ENCODE data around the gene PCDHA12. TPM values are rescaled to one million over a fixed set of nuclear protein-coding genes. Genes with fewer than 3 reads are reported as not detected.
"Not testable (repeated sequence)": the region's sequence is repeated elsewhere in the genome, so short reads cannot be mapped to it uniquely, and the experiment has no call there.

Gene PCDHA12
- total and polyA plus RNA-seq, 9 donors = 0.04 to 1.3 (median 0.38) TPM

DNA sequence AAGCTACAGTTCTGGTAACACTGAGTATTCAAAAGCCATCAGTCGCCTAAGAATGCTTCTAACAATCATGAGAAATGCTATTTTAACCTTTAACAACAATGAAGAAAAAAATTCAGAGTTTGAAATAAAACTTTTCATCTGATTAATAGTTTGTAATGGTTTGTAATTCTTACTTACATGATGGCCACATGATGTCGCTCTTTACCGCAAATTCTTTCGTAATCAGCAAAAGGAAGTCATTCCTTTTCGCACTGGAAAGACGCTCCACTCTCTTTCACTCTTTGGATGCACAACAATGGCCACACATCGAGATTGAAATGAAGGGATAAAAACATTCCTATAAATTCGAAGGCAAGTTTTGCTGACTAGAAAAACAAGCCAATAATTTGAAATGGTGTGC is 41.1 kb upstream of the PCDHA12 start, which contains the start of gene PCDHA7:
Gene PCDHA7, plus strand, starts transcription at position 277 of the 400 bp plus-strand sequence. Its CDS starts 115 bp downstream, at position 392.
- Histone ChIP-seq H3K9me3 (peaks cover 0 to 21% of the 10 kb centered on the region in 2 donors), H3K27me3 (no peaks in the 10 kb centered on the region), H3K4me1 (ENCODE audit: insufficient read depth) (no peaks in the 10 kb centered on the region), H3K4me3 (no peak within 1 kb of the TSS), H3K36me3 (no peaks in the 10 kb centered on the region), H3K27ac (no peak within 1 kb of the TSS)
- DNase-seq = no peak
- intact Hi-C loops (cut with DNase I) = no loop called here
- TF ChIP-seq POLR2A (IDR thresholded peaks at IDR 0.05) (no peak), EP300 (IDR thresholded peaks at IDR 0.05) (no peak)
- TF ChIP-seq, protein P1, sequence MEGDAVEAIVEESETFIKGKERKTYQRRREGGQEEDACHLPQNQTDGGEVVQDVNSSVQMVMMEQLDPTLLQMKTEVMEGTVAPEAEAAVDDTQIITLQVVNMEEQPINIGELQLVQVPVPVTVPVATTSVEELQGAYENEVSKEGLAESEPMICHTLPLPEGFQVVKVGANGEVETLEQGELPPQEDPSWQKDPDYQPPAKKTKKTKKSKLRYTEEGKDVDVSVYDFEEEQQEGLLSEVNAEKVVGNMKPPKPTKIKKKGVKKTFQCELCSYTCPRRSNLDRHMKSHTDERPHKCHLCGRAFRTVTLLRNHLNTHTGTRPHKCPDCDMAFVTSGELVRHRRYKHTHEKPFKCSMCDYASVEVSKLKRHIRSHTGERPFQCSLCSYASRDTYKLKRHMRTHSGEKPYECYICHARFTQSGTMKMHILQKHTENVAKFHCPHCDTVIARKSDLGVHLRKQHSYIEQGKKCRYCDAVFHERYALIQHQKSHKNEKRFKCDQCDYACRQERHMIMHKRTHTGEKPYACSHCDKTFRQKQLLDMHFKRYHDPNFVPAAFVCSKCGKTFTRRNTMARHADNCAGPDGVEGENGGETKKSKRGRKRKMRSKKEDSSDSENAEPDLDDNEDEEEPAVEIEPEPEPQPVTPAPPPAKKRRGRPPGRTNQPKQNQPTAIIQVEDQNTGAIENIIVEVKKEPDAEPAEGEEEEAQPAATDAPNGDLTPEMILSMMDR (IDR thresholded peaks at IDR 0.05) = no peak
- WGBS, 3 donors = 9 to 18% (median 14%) methylated on average over 8 of the region's 8 CpGs

DNA sequence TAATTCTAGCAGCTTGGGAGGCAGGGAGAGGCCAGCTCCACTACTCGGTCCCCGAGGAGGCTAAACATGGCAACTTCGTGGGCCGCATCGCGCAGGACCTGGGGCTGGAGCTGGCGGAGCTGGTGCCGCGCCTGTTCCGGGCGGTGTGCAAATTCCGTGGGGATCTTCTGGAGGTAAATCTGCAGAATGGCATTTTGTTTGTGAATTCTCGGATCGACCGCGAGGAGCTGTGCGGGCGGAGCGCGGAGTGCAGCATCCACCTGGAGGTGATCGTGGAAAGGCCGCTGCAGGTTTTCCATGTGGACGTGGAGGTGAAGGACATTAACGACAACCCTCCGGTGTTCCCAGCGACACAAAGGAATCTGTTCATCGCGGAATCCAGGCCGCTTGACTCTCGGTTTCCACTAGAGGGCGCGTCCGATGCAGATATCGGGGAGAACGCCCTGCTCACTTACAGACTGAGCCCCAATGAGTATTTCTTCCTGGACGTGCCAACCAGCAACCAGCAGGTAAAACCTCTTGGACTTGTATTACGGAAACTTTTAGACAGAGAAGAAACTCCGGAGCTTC is 40.6 kb upstream of the PCDHA12 start:
- H3K4me3 ChIP-seq; H3K27ac ChIP-seq; H3K4me1 ChIP-seq (ENCODE audit: insufficient read depth); intact Hi-C loops (cut with DNase I); H3K36me3 ChIP-seq; DNase-seq; H3K27me3 ChIP-seq: not testable (repeated sequence)
- WGBS, 3 donors = 15 to 29% (median 21%) methylated on average over 26 of the region's 38 CpGs
- peaks cover 0 to 21% of the 10 kb centered on the region in 2 donors for H3K9me3 ChIP-seq

DNA sequence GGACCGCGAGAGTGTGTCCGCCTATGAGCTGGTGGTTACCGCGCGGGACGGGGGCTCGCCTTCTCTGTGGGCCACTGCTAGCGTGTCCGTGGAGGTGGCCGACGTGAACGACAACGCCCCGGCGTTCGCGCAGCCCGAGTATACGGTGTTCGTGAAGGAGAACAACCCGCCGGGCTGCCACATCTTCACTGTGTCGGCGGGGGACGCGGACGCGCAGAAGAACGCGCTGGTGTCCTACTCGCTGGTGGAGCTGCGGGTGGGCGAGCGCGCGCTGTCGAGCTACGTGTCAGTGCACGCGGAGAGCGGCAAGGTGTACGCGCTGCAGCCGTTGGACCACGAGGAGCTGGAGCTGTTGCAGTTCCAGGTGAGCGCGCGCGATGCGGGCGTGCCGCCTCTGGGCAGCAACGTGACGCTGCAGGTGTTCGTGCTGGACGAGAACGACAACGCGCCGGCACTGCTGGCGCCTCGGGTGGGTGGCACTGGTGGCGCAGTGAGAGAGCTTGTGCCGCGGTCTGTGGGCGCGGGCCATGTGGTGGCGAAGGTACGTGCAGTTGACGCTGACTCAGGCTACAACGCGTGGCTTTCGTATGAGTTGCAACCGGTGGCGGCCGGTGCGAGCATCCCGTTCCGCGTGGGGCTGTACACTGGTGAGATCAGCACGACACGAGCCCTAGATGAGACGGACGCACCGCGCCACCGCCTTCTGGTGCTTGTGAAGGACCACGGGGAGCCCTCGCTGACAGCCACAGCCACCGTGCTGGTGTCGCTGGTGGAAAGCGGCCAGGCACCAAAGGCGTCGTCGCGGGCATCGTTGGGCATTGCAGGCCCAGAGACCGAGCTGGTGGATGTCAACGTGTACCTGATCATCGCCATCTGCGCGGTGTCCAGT is 39.2 kb upstream of the PCDHA12 start:
- DNase-seq = no peak

DNA sequence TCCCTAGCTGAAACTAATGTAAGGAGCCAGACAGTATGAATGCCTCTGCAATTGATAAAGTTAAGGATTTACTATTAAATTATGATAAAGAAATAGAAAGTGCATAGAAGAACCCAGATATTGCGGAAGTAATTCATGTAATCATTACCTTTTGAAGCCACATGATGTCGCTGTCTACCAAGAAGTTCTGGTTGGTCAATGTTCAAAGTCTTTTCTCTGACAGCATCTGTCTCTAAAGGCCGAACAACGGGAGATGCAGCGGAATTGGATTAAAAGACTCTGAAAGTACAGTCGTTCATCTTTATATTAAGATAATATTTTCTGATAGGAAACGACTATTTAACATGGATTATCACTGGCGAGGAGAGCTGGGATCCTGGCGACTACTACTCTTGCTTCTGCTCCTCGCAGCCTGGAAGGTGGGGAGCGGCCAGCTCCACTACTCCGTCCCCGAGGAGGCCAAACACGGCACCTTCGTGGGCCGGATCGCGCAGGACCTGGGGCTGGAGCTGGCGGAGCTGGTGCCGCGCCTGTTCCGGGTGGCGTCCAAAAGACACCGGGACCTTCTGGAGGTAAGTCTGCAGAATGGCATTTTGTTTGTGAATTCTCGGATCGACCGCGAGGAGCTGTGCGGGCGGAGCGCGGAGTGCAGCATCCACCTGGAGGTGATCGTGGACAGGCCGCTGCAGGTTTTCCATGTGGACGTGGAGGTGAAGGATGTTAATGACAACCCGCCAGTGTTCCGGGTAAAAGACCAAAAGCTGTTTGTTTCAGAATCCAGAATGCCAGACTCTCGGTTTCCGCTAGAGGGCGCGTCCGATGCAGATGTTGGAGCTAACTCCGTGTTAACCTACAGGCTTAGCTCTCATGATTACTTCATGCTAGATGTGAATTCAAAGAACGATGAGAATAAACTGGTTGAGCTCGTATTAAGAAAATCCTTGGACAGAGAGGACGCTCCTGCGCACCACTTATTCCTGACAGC is 33.8 kb upstream of the PCDHA12 start, which contains the start of gene PCDHA8:
Gene PCDHA8, plus strand, starts transcription at position 210 of the 985 bp plus-strand sequence. Its CDS starts 135 bp downstream, at position 345.
- Histone ChIP-seq H3K4me3 (no peak within 1 kb of the TSS), H3K27ac (no peak within 1 kb of the TSS), H3K4me1 (ENCODE audit: insufficient read depth) (no peaks in the 10 kb centered on the region), H3K9me3 (peaks cover 0 to under 1% of the 10 kb centered on the region in 2 donors), H3K27me3 (no peaks in the 10 kb centered on the region), H3K36me3 (no peaks in the 10 kb centered on the region)
- TF ChIP-seq POLR2A (IDR thresholded peaks at IDR 0.05) (no peak), EP300 (IDR thresholded peaks at IDR 0.05) (no peak)
- TF ChIP-seq, protein P1 (IDR thresholded peaks at IDR 0.05) = no peak
- 14 to 29% (median 26%) methylated on average over 39 to 47 of the region's 47 CpGs for WGBS, 3 donors
- intact Hi-C loops (cut with DNase I) = no loop called here
- peak in 1 of 5 donors; percentile 34 for DNase-seq

More for the DNA sequence above, 39.2 kb upstream of the PCDHA12 start:
- 34 to 55% (median 49%) methylated on average over 89 to 103 of the region's 103 CpGs for WGBS, 3 donors
- no peak overlapping the region for H3K27ac ChIP-seq
- intact Hi-C loops (cut with DNase I) = no loop called here
- H3K27me3 ChIP-seq = no peaks in the 10 kb centered on the region
- no peaks in the 10 kb centered on the region for H3K4me1 ChIP-seq (ENCODE audit: insufficient read depth)
- peaks cover 0 to 14% of the 10 kb centered on the region in 2 donors for H3K9me3 ChIP-seq
- H3K36me3 ChIP-seq = no peaks in the 10 kb centered on the region
- TF ChIP-seq, protein P1 (IDR thresholded peaks at IDR 0.05) = no peak
- no peak overlapping the region for H3K4me3 ChIP-seq
